T-helper 2 cell treated with Interferon-gamma antibody and Interleukin-4, amounts not matched to agents 5 μg/mL and 100 μg/mL, for 36 hours (primary cell): ENCODE measurements around the gene NEK10.
A peak's percentile ranks its signal among the peaks of the same experiment; 100 is the strongest.
"Not testable (repeated sequence)": the region's sequence is repeated elsewhere in the genome, so short reads cannot be mapped to it uniquely, and the experiment has no call there.

Source experiments
- DNase-seq: peaks from one replicate; pipeline ENCODE4 v3.0.0; 2021; ENCODE audit warnings: low spot score
- H3K27ac Mint-ChIP-seq: one replicate; pipeline ENCODE4 v1.8.0; 2021; ENCODE audit warnings: mild to moderate bottlenecking, mixed read lengths
- H3K27me3 Mint-ChIP-seq: one replicate; pipeline ENCODE4 v1.8.0; 2021; ENCODE audit warnings: low read depth, mixed read lengths
- H3K36me3 Mint-ChIP-seq: one replicate; pipeline ENCODE4 v1.8.0; 2021; ENCODE audit warnings: low read depth, mixed read lengths
- H3K4me1 Mint-ChIP-seq: one replicate; pipeline ENCODE4 v1.8.0; 2021; ENCODE audit warnings: low read depth, mixed read lengths
- H3K4me3 Mint-ChIP-seq: one replicate; pipeline ENCODE4 v1.8.0; 2022; ENCODE audit warnings: mild to moderate bottlenecking, moderate library complexity, mixed read lengths
- H3K9me3 Mint-ChIP-seq: one replicate; pipeline ENCODE4 v1.8.0; 2021; ENCODE audit warnings: mixed read lengths

NEK10 gene

GRCh38 chr3:27368831-27369607 lies at the start of gene NEK10:
NEK10 (minus strand) TSS chr3:27369383; CDS start chr3:27352882, 16,501 bp downstream.
- H3K4me3 Mint-ChIP-seq = peak within 1 kb of the TSS; percentile 96
- peaks cover 2% of the 10 kb centered on the region for H3K27me3 Mint-ChIP-seq
- peak; percentile 89 for DNase-seq
- H3K9me3 Mint-ChIP-seq = no peaks in the 10 kb centered on the region
- H3K36me3 Mint-ChIP-seq = no peaks in the 10 kb centered on the region
- H3K4me1 Mint-ChIP-seq = peaks cover 15% of the 10 kb centered on the region
- H3K27ac Mint-ChIP-seq = peak within 1 kb of the TSS; percentile 71

GRCh38 chr3:27415202-27415601 lies 46.0 kb upstream of the NEK10 start:
- Mint-ChIP-seq H3K4me1 (peaks cover 7% of the 10 kb centered on the region), H3K36me3 (peaks cover 46% of the 10 kb centered on the region), H3K4me3 (no peak overlapping the region), H3K27ac (no peak overlapping the region), H3K9me3 (no peaks in the 10 kb centered on the region), H3K27me3 (no peaks in the 10 kb centered on the region)
- DNase-seq = no peak

GRCh38 chr3:27392950-27393679 lies 23.9 kb upstream of the NEK10 start:
- Mint-ChIP-seq H3K9me3 (no peaks in the 10 kb centered on the region), H3K36me3 (peaks cover 47% of the 10 kb centered on the region), H3K27me3 (no peaks in the 10 kb centered on the region), H3K4me1 (peaks cover 18% of the 10 kb centered on the region), H3K27ac (no peak overlapping the region), H3K4me3 (no peak overlapping the region)
- no peak for DNase-seq

GRCh38 chr3:27392414-27392813 lies 23.2 kb upstream of the NEK10 start:
- H3K4me1 Mint-ChIP-seq = peaks cover 18% of the 10 kb centered on the region
- not testable (repeated sequence) for H3K27me3 Mint-ChIP-seq, H3K4me3 Mint-ChIP-seq, DNase-seq, H3K9me3 Mint-ChIP-seq
- H3K27ac Mint-ChIP-seq = peak overlapping the region; percentile 4
- H3K36me3 Mint-ChIP-seq = peaks cover 46% of the 10 kb centered on the region

- Mint-ChIP-seq H3K27me3 (no peaks in the 10 kb centered on the region), H3K36me3 (peaks cover 42% of the 10 kb centered on the region), H3K9me3 (no peaks in the 10 kb centered on the region), H3K4me1 (peaks cover 18% of the 10 kb centered on the region), H3K4me3 (no peak overlapping the region), H3K27ac (no peak overlapping the region)
- DNase-seq = no peak
Measured at GRCh38 chr3:27391796-27392195, 22.6 kb upstream of the NEK10 start.

GRCh38 chr3:27387625-27388024 lies 18.4 kb upstream of the NEK10 start:
- no peak for DNase-seq
- Mint-ChIP-seq H3K36me3 (peaks cover 49% of the 10 kb centered on the region), H3K4me1 (peaks cover 10% of the 10 kb centered on the region), H3K27me3 (no peaks in the 10 kb centered on the region), H3K27ac (no peak overlapping the region), H3K4me3 (no peak overlapping the region), H3K9me3 (no peaks in the 10 kb centered on the region)

- Mint-ChIP-seq H3K4me1 (peaks cover 5% of the 10 kb centered on the region), H3K9me3 (no peaks in the 10 kb centered on the region), H3K36me3 (peaks cover 43% of the 10 kb centered on the region), H3K27ac (no peak overlapping the region), H3K27me3 (no peaks in the 10 kb centered on the region), H3K4me3 (no peak overlapping the region)
- no peak for DNase-seq
Measured at GRCh38 chr3:27385504-27385903, 16.3 kb upstream of the NEK10 start.

- no peaks in the 10 kb centered on the region for H3K9me3 Mint-ChIP-seq
- H3K4me1 Mint-ChIP-seq = peaks cover 5% of the 10 kb centered on the region
- H3K4me3 Mint-ChIP-seq = no peak overlapping the region
- no peak overlapping the region for H3K27ac Mint-ChIP-seq
- no peak for DNase-seq
- peaks cover 42% of the 10 kb centered on the region for H3K36me3 Mint-ChIP-seq
- H3K27me3 Mint-ChIP-seq = no peaks in the 10 kb centered on the region
Measured at GRCh38 chr3:27384191-27384590, 15.0 kb upstream of the NEK10 start.

GRCh38 chr3:27380433-27381357 lies 11.5 kb upstream of the NEK10 start:
- Mint-ChIP-seq H3K27ac (no peak overlapping the region), H3K4me1 (peaks cover 3% of the 10 kb centered on the region), H3K9me3 (no peaks in the 10 kb centered on the region), H3K36me3 (peaks cover 39% of the 10 kb centered on the region), H3K4me3 (no peak overlapping the region), H3K27me3 (no peaks in the 10 kb centered on the region)
- DNase-seq = no peak

- Mint-ChIP-seq H3K36me3 (peaks cover 27% of the 10 kb centered on the region), H3K27me3 (no peaks in the 10 kb centered on the region), H3K4me1 (peaks cover 3% of the 10 kb centered on the region), H3K4me3 (no peak overlapping the region), H3K27ac (no peak overlapping the region), H3K9me3 (no peaks in the 10 kb centered on the region)
- DNase-seq = no peak
Measured at GRCh38 chr3:27378331-27378730, 9.1 kb upstream of the NEK10 start.

- no peaks in the 10 kb centered on the region for H3K27me3 Mint-ChIP-seq
- H3K4me3 Mint-ChIP-seq = no peak overlapping the region
- no peaks in the 10 kb centered on the region for H3K9me3 Mint-ChIP-seq
- H3K27ac Mint-ChIP-seq = no peak overlapping the region
- DNase-seq = no peak
- peaks cover 3% of the 10 kb centered on the region for H3K4me1 Mint-ChIP-seq
- peaks cover 16% of the 10 kb centered on the region for H3K36me3 Mint-ChIP-seq
Measured at GRCh38 chr3:27376109-27376772, 7.1 kb upstream of the NEK10 start.

GRCh38 chr3:27366062-27366591 lies 3.1 kb downstream of the NEK10 start:
- peaks cover 2% of the 10 kb centered on the region for H3K27me3 Mint-ChIP-seq
- H3K4me1 Mint-ChIP-seq = peaks cover 15% of the 10 kb centered on the region
- H3K4me3 Mint-ChIP-seq = no peak overlapping the region
- H3K36me3 Mint-ChIP-seq = peaks cover 1% of the 10 kb centered on the region
- no peak for DNase-seq
- no peaks in the 10 kb centered on the region for H3K9me3 Mint-ChIP-seq
- H3K27ac Mint-ChIP-seq = no peak overlapping the region
